SK-N-MC (cell line): ENCODE measurements around the gene AKAP6.

Experiments used
- EZH2 ChIP-seq: fragments of 200-600 bp; sonication (generic); IDR thresholded peaks from one replicate; pipeline ENCODE4 v1.6.1; 2017; ENCODE audit warnings: antibody characterized with exemption
- FOXP2 ChIP-seq: optimal IDR thresholded peaks from 2 replicates; pipeline ENCODE3; 2011; ENCODE audit warnings: mild to moderate bottlenecking, moderate library complexity; ENCODE audit not compliant: insufficient read depth; ENCODE audit errors: extremely low read length, control extremely low read depth
- POLR2AphosphoS5 ChIP-seq: IDR thresholded peaks from 2 replicates; pipeline ENCODE4 v1.6.1; 2012; ENCODE audit warnings: mild to moderate bottlenecking, low read depth, low read length, borderline replicate concordance

DNA sequence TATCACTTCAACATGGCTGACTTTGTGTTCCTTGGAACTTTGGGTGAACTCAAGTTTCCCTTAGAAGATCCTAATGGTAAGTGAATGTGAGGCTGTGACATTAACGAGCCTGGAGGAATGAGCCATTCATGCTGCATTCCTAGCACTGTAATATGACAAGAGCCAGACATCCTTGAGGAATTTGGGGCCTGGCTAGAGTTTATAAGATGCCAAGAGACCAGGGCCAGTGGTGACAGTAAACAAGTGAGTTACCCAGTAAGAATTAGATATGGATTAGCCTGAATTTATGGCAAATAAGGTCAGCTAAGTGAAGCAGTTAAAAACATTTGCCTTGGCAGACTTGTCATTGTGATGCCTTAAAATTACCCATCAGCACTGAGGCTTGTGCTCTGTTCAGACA lies 232.4 kb downstream of the AKAP6 start:
- no peak for TF ChIP-seq POLR2AphosphoS5
- no peak for TF ChIP-seq EZH2
- no peak for TF ChIP-seq FOXP2
